ENCODE data around the gene PHOX2B. TPM values are rescaled to one million over a fixed set of nuclear protein-coding genes. Genes with fewer than 3 reads are reported as not detected.
"Not testable (repeated sequence)": the region's sequence is repeated elsewhere in the genome, so short reads cannot be mapped to it uniquely, and the experiment has no call there.

The PHOX2B gene
- total RNA-seq, 1 experiment from 2014 or later, result not detected

GRCh38 chr4:41744572-41745291, 3.8 kb downstream of the PHOX2B start:
- ChIA-PET CTCF (no interaction called here), POLR2A (no interaction called here)
- Histone ChIP-seq H3K9me3 (no peaks in the 10 kb centered on the region), H3K36me3 (ENCODE audit: control insufficient read depth, insufficient read depth, low read length) (no peaks in the 10 kb centered on the region), H3K4me1 (no peaks in the 10 kb centered on the region), H3K27me3 (replicated peaks; ENCODE audit: control insufficient read depth, insufficient read depth, low read length) (no peaks in the 10 kb centered on the region), H3K4me3 (ENCODE audit: low read depth, low read length) (no peak overlapping the region)
- no peak for DNase-seq
- Mint-ChIP-seq H3K4me3 (ENCODE audit: unreplicated experiment) (no peak overlapping the region), H3K9me3 (ENCODE audit: unreplicated experiment) (no peaks in the 10 kb centered on the region), H3K27me3 (ENCODE audit: insufficient read depth, unreplicated experiment) (peaks cover 30% of the 10 kb centered on the region), H3K27ac (ENCODE audit: unreplicated experiment) (no peak overlapping the region), H3K4me1 (ENCODE audit: low read depth, unreplicated experiment) (no peaks in the 10 kb centered on the region), H3K36me3 (ENCODE audit: insufficient read depth, unreplicated experiment) (no peaks in the 10 kb centered on the region)
- no TSS peak for BruUV-seq (replicated peaks)
- intact Hi-C loops (cut with micrococcal nuclease; ENCODE audit: unreplicated experiment), result no loop called here
- TF ChIP-seq CTCF (IDR thresholded peaks at IDR 0.05; ENCODE audit: insufficient read depth in 1 of 2, low read depth in 1 of 2, low read length in 1 of 2, severe bottlenecking in 1 of 2, unreplicated experiment in 1 of 2), result no peak

- Histone ChIP-seq H3K4me3 (ENCODE audit: low read depth, low read length) (no peak overlapping the region), H3K4me1 (no peaks in the 10 kb centered on the region), H3K27me3 (replicated peaks; ENCODE audit: control insufficient read depth, insufficient read depth, low read length) (no peaks in the 10 kb centered on the region), H3K9me3 (no peaks in the 10 kb centered on the region), H3K36me3 (ENCODE audit: control insufficient read depth, insufficient read depth, low read length) (no peaks in the 10 kb centered on the region)
- Mint-ChIP-seq H3K9me3 (ENCODE audit: unreplicated experiment) (no peaks in the 10 kb centered on the region), H3K4me1 (ENCODE audit: low read depth, unreplicated experiment) (no peaks in the 10 kb centered on the region), H3K27me3 (ENCODE audit: insufficient read depth, unreplicated experiment) (peaks cover 19% of the 10 kb centered on the region), H3K27ac (ENCODE audit: unreplicated experiment) (no peak overlapping the region), H3K4me3 (ENCODE audit: unreplicated experiment) (no peak overlapping the region), H3K36me3 (ENCODE audit: insufficient read depth, unreplicated experiment) (no peaks in the 10 kb centered on the region)
- CTCF ChIA-PET, result no interaction called here
- intact Hi-C loops (cut with micrococcal nuclease; ENCODE audit: unreplicated experiment), result no loop called here
- POLR2A ChIA-PET, result no interaction called here
- BruUV-seq (replicated peaks), result no TSS peak
- DNase-seq, result no peak
- TF ChIP-seq CTCF (IDR thresholded peaks at IDR 0.05; ENCODE audit: insufficient read depth in 1 of 2, low read depth in 1 of 2, low read length in 1 of 2, severe bottlenecking in 1 of 2, unreplicated experiment in 1 of 2), result no peak
Measured at GRCh38 chr4:41741354-41741753, 7.2 kb downstream of the PHOX2B start.

- not testable (repeated sequence) for H3K4me3 Mint-ChIP-seq (ENCODE audit: unreplicated experiment); H3K27ac Mint-ChIP-seq (ENCODE audit: unreplicated experiment)
Measured at GRCh38 chr4:41737491-41737890, 11.0 kb downstream of the PHOX2B start.

More at GRCh38 chr4:41737491-41737890, 11.0 kb downstream of the PHOX2B start:
- POLR2A ChIA-PET; H3K27me3 ChIP-seq (replicated peaks; ENCODE audit: control insufficient read depth, insufficient read depth, low read length); intact Hi-C loops (cut with micrococcal nuclease; ENCODE audit: unreplicated experiment); BruUV-seq (replicated peaks); H3K4me1 Mint-ChIP-seq (ENCODE audit: low read depth, unreplicated experiment); H3K36me3 ChIP-seq (ENCODE audit: control insufficient read depth, insufficient read depth, low read length); CTCF ChIA-PET; H3K4me3 ChIP-seq (ENCODE audit: low read depth, low read length); H3K9me3 Mint-ChIP-seq (ENCODE audit: unreplicated experiment); DNase-seq; H3K4me1 ChIP-seq; H3K9me3 ChIP-seq; H3K36me3 Mint-ChIP-seq (ENCODE audit: insufficient read depth, unreplicated experiment): not testable (repeated sequence)
- peaks cover 19% of the 10 kb centered on the region for H3K27me3 Mint-ChIP-seq (ENCODE audit: insufficient read depth, unreplicated experiment)

Measured in Caco-2 (cell line).